ENCODE measurements around the gene ACOXL.

ACOXL gene

DNA sequence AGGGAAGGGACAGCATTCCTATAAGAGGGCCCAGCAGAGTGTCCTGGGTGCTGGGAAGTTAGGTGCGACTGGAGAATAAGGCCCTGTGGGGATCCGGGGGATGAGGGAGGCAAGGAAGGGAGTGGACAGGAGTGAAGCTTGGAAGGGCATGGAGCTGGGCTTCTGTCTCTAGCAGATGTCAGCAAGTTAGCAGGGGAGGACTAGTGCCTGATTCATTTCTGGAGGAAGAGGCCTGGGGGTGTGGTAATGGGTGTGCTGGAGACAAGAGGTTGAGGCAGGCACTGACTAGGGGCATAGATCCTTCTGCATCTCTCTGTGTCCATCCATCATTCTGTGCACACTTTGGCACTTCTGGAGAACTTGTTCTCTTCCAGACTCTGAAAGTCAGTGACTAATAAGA, 134.7 kb downstream of the ACOXL start:
- DNase-seq, result no peak
- TF ChIP-seq, protein P1, sequence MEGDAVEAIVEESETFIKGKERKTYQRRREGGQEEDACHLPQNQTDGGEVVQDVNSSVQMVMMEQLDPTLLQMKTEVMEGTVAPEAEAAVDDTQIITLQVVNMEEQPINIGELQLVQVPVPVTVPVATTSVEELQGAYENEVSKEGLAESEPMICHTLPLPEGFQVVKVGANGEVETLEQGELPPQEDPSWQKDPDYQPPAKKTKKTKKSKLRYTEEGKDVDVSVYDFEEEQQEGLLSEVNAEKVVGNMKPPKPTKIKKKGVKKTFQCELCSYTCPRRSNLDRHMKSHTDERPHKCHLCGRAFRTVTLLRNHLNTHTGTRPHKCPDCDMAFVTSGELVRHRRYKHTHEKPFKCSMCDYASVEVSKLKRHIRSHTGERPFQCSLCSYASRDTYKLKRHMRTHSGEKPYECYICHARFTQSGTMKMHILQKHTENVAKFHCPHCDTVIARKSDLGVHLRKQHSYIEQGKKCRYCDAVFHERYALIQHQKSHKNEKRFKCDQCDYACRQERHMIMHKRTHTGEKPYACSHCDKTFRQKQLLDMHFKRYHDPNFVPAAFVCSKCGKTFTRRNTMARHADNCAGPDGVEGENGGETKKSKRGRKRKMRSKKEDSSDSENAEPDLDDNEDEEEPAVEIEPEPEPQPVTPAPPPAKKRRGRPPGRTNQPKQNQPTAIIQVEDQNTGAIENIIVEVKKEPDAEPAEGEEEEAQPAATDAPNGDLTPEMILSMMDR (IDR thresholded peaks at IDR 0.05), result no peak
- Mint-ChIP-seq H3K36me3 (ENCODE audit: low read depth) (no peaks in the 10 kb centered on the region), H3K27ac (peak overlapping the region; percentile 11), H3K4me1 (peaks cover 23% of the 10 kb centered on the region), H3K4me3 (no peak overlapping the region), H3K9me3 (no peaks in the 10 kb centered on the region), H3K27me3 (ENCODE audit: low read depth, poor library complexity) (peaks cover 18% of the 10 kb centered on the region)

DNA sequence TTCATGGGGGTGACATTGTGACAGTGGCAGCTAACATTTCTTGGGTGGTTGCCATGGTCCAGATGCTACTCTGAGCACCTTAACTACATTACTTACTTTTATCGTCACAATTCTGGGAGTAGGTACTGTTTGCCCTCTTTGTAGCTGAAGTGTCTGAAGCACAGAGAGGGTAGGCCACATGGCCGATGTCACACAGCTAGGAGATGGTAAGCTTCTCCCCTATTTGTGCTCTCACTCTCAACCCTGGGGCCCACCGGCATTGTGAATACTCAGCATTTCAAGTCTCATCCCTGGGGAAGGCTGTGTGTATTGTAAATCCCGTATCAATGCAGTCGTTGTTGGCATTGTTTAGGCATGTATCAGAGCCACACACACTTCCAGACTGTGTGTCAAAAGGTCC, 136.6 kb downstream of the ACOXL start:
- Mint-ChIP-seq H3K27me3 (ENCODE audit: low read depth, poor library complexity) (peaks cover 18% of the 10 kb centered on the region), H3K4me3 (no peak overlapping the region), H3K9me3 (no peaks in the 10 kb centered on the region), H3K27ac (no peak overlapping the region), H3K36me3 (ENCODE audit: low read depth) (no peaks in the 10 kb centered on the region), H3K4me1 (peaks cover 25% of the 10 kb centered on the region)
- no peak for DNase-seq
- TF ChIP-seq, protein P1 (IDR thresholded peaks at IDR 0.05), result no peak

DNA sequence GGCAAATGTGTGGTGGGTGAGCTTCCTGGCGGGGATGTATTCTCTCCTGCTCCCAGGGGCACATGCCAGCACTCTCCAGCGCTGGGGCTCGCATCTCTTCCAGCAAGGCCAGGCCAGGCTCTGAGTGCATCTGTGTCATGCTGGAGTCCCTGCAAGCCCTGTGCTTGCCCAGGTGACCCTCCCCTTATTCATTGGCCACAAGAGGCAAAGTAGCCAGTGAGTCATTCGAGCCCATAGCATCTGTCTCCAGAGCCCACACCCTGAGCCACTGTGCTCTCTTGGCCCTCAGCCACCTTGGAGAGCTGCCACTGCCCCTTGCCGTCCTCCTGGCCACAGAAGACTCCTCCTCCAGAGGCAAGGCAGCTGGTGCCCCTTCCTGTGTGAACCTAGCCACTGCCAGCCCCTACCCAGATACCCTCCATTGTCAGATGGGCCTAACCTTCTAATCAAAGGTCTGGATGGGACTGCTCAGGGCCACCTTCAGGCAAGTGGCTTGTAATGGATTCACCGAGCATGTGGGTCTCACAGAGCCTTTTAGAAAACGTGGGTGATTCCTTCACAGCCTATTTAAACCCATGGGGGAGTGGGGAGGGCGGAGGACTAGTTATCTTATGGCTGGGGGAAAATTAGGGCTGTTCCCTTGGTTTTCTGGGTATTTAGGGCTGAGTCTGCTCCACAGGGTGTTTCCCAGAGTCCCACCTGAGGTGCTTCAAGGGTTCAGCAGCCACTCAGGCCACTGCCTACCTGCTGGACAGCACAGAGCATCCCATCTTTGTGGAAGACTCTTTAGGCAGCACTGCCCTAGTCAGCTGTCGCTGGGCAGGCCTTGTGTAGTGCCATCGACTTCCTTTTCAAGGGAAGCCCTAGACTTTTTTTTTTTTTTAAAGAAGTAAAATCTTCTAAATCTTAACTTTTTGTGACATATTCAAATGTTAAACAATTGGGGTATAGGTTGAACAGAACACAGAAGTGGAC, 137.4 kb downstream of the ACOXL start:
- Mint-ChIP-seq H3K36me3 (ENCODE audit: low read depth) (no peaks in the 10 kb centered on the region), H3K4me1 (peaks cover 23% of the 10 kb centered on the region)
- DNase-seq, result no peak

DNA sequence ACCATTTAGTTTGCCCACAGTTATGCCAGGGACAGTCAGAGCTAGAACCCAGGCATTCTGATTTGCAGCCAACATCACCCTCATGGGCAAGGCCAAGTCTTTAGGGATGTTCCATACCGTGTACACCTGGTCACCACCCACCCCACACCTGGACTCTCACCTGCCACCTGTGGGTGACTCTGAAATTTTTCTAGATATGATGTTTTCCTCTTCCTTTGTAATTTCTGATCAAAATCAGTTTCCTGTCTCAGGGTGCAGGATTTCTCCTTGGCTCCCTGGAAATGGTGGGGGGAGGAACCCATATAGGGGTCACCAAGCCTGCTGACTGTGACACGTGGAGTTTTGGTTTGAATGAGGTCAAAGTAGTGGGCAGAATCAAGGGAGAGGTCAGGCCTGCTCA, 138.2 kb downstream of the ACOXL start:
- Mint-ChIP-seq H3K36me3 (ENCODE audit: low read depth) (no peaks in the 10 kb centered on the region), H3K27ac (no peak overlapping the region), H3K9me3 (no peaks in the 10 kb centered on the region), H3K4me1 (peaks cover 30% of the 10 kb centered on the region), H3K4me3 (no peak overlapping the region), H3K27me3 (ENCODE audit: low read depth, poor library complexity) (peaks cover 14% of the 10 kb centered on the region)
- TF ChIP-seq, protein P1 (IDR thresholded peaks at IDR 0.05), result no peak
- DNase-seq, result no peak

More for the DNA sequence above, 137.4 kb downstream of the ACOXL start:
- no peak overlapping the region for H3K4me3 Mint-ChIP-seq
- H3K9me3 Mint-ChIP-seq, result no peaks in the 10 kb centered on the region
- TF ChIP-seq, protein P1 (IDR thresholded peaks at IDR 0.05), result no peak
- peaks cover 18% of the 10 kb centered on the region for H3K27me3 Mint-ChIP-seq (ENCODE audit: low read depth, poor library complexity)
- H3K27ac Mint-ChIP-seq, result no peak overlapping the region

DNA sequence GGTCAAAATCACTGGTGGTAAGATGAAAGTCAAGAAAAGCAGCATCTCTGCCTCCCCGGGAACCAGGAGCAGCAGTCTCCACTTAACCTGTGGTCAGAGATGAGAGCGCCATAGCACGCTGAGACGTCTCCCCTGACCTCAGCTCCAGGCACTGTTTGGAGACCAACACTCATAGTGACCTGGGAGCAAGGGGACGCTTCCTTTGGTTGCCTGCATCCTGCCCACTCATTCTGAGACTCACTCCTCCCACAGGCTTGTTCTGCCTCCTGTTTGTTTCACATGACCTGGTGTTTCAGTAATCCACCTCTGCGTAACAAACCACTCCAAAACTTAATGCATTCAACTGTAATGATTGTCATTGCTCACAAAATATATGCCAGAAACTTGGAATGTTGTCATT, 139.3 kb downstream of the ACOXL start:
- no peak for DNase-seq
- no peaks in the 10 kb centered on the region for H3K9me3 Mint-ChIP-seq
- peaks cover 24% of the 10 kb centered on the region for H3K4me1 Mint-ChIP-seq
- H3K27me3 Mint-ChIP-seq (ENCODE audit: low read depth, poor library complexity), result peaks cover 11% of the 10 kb centered on the region
- H3K36me3 Mint-ChIP-seq (ENCODE audit: low read depth), result no peaks in the 10 kb centered on the region
- H3K27ac Mint-ChIP-seq, result no peak overlapping the region
- TF ChIP-seq, protein P1 (IDR thresholded peaks at IDR 0.05), result no peak
- no peak overlapping the region for H3K4me3 Mint-ChIP-seq

DNA sequence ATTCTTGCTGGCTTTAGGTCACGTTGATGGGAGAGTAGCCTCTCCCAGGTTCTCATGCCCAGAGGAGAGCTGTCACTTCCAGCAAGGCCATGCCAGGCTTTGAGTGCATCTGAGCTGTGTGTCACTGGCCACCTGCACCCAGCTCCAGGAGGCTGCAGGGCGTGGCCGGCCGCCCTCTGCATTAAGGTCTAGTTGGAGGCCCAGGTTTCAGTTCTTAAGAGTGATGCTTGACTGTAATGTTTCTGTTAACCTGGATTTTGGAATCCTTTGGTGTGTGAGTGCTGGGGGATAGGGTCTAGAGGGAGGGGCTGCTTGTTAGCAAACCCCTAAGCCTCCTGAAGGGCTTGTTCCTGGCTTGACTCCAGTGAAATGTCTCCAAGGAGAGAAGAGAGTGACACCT, 140.1 kb downstream of the ACOXL start:
- DNase-seq, result no peak
- no peaks in the 10 kb centered on the region for H3K9me3 Mint-ChIP-seq
- no peaks in the 10 kb centered on the region for H3K36me3 Mint-ChIP-seq (ENCODE audit: low read depth)
- peaks cover 18% of the 10 kb centered on the region for H3K4me1 Mint-ChIP-seq
- H3K27ac Mint-ChIP-seq, result no peak overlapping the region
- peaks cover 11% of the 10 kb centered on the region for H3K27me3 Mint-ChIP-seq (ENCODE audit: low read depth, poor library complexity)
- TF ChIP-seq, protein P1 (IDR thresholded peaks at IDR 0.05), result no peak
- H3K4me3 Mint-ChIP-seq, result no peak overlapping the region

All from nephron progenitor cell (in vitro differentiated cells).